ENCODE results near the gene POLL.
"Not testable (repeated sequence)": the region's sequence is repeated elsewhere in the genome, so short reads cannot be mapped to it uniquely, and the experiment has no call there.

The POLL gene

GRCh38 chr10:101595591-101596433, 7.8 kb upstream of the POLL start:
- H3K4me3 ChIP-seq (ENCODE audit: low read length), result no peak overlapping the region
- no peak for TF ChIP-seq ZNF274 (IDR thresholded peaks at IDR 0.05; ENCODE audit: low read depth, low read length)

GRCh38 chr10:101593331-101593730, 5.3 kb upstream of the POLL start:
- H3K4me3 ChIP-seq (ENCODE audit: low read length), result not testable (repeated sequence)

- no peak for TF ChIP-seq ZNF274 (IDR thresholded peaks at IDR 0.05; ENCODE audit: low read depth, low read length)
- H3K4me3 ChIP-seq (ENCODE audit: low read length), result peak overlapping the region; percentile 81
Observed at GRCh38 chr10:101588879-101589278, 822 bp upstream of the POLL start.

GRCh38 chr10:101585841-101586240, 2.2 kb downstream of the POLL start:
- TF ChIP-seq ZNF274 (IDR thresholded peaks at IDR 0.05; ENCODE audit: low read depth, low read length), result no peak
- no peak overlapping the region for H3K4me3 ChIP-seq (ENCODE audit: low read length)

GRCh38 chr10:101580486-101581399, 7.3 kb downstream of the POLL start:
- no peak for TF ChIP-seq ZNF274 (IDR thresholded peaks at IDR 0.05; ENCODE audit: low read depth, low read length)
- H3K4me3 ChIP-seq (ENCODE audit: low read length), result no peak overlapping the region

GRCh38 chr10:101579516-101579870, 8.6 kb downstream of the POLL start:
- TF ChIP-seq ZNF274 (IDR thresholded peaks at IDR 0.05; ENCODE audit: low read depth, low read length), result no peak
- no peak overlapping the region for H3K4me3 ChIP-seq (ENCODE audit: low read length)

- no peak for TF ChIP-seq ZNF274 (IDR thresholded peaks at IDR 0.05; ENCODE audit: low read depth, low read length)
- H3K4me3 ChIP-seq (ENCODE audit: low read length), result no peak overlapping the region
Observed at GRCh38 chr10:101578803-101579515, 9.1 kb downstream of the POLL start.

GRCh38 chr10:101578192-101578591, 9.9 kb downstream of the POLL start:
- TF ChIP-seq ZNF274 (IDR thresholded peaks at IDR 0.05; ENCODE audit: low read depth, low read length), result no peak
- H3K4me3 ChIP-seq (ENCODE audit: low read length), result no peak overlapping the region

- no peak overlapping the region for H3K4me3 ChIP-seq (ENCODE audit: low read length)
- TF ChIP-seq ZNF274 (IDR thresholded peaks at IDR 0.05; ENCODE audit: low read depth, low read length), result no peak
Observed at GRCh38 chr10:101577121-101577871, 10.8 kb downstream of the POLL start.

- H3K4me3 ChIP-seq (ENCODE audit: low read length), result no peak overlapping the region
- no peak for TF ChIP-seq ZNF274 (IDR thresholded peaks at IDR 0.05; ENCODE audit: low read depth, low read length)
Observed at GRCh38 chr10:101576211-101576863, 11.7 kb downstream of the POLL start.

GRCh38 chr10:101575580-101576210, 12.4 kb downstream of the POLL start:
- TF ChIP-seq ZNF274 (IDR thresholded peaks at IDR 0.05; ENCODE audit: low read depth, low read length), result no peak

GRCh38 chr10:101575091-101575490, 13.0 kb downstream of the POLL start:
- H3K4me3 ChIP-seq (ENCODE audit: low read length), result no peak overlapping the region
- no peak for TF ChIP-seq ZNF274 (IDR thresholded peaks at IDR 0.05; ENCODE audit: low read depth, low read length)

More at GRCh38 chr10:101575580-101576210, 12.4 kb downstream of the POLL start:
- no peak overlapping the region for H3K4me3 ChIP-seq (ENCODE audit: low read length)

All from GM08714 (cell line).